ENCODE results near the gene CCDC157.
"Not testable (repeated sequence)": the region's sequence is repeated elsewhere in the genome, so short reads cannot be mapped to it uniquely, and the experiment has no call there.

Gene CCDC157

DNA sequence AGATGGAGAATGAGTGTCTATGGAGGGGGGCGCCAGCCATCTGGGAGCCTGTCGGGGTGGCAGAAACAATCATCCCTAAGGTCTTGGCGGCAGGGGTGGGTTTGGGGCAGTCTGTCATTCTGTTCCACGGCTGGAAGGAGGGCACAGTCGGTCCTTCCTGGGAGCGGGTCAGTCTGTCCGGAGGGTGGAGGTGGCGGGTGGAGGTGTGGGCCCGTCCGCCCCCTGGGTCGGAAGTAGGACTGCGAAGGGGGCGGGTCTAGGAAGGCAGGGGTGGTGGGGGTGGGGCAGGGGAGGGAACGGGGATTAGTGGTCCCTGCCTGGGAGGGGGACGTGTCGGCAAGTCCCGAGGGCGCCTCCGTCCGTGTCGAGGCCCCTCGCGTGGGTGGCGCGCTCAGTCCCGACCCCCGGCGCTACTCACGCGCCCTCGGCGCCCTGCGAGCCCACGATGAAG lies 30.5 kb upstream of the CCDC157 start:
- DNase-seq: no peak

DNA sequence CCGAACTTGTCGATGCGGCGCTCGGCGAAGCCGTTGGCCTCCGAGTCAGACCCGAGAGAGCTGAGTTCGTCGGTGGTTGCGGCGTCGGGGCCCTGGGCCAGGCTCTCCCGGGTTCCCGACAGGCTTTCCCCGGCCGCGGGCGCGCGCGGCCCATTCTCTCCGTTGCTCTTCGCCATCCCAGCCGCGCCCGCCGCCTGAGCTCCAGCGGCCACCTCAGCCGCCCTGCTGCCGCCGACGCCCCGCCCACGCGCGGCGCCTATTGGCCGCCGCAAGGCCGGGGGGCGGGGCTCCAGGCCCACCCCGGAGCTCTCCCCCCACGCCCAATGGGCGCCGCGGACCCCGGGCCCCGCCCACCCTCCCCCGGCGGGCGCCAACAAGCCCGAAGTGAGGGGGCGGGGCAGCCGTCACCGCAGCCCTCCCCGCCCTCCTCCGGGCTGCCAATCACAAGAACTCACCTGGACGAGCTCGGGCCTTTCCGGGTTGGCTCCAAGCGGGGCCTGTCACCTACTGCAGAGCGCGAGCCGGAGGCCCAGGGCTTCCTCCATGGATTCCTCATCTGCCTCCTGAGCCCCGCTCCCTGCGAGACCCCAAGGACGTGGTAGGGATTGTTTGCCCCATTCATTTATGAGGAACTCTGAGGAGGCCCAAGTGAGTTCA lies 30.0 kb upstream of the CCDC157 start, which contains the start of gene TBC1D10A:
TBC1D10A (minus strand) TSS at position 236 of the 657 bp plus-strand sequence; CDS start at position 176, 60 bp downstream.
- DNase-seq: peak; percentile 93

DNA sequence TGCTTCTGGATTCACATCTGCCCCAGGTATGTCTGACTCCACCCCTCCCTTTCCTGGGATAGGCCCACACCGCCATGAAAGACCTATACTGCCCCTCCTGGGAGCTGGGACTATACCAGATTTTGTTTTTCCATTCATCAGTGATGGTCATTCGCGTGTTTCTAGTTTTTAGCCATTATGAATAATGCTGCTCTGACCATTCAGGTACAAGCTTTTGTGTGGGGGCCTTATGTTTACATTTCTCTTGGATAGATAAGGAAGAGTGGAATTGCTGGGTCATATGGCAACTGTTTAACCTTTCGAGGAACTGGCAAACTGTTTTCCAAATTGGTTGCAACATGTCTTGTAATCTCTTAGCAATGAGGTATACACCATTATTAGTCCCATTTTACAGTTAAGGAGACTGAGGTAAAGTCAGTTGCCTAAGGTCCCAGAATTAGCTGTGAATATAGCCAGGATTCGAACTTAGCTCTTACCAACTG lies 28.9 kb upstream of the CCDC157 start:
- DNase-seq: no peak

DNA sequence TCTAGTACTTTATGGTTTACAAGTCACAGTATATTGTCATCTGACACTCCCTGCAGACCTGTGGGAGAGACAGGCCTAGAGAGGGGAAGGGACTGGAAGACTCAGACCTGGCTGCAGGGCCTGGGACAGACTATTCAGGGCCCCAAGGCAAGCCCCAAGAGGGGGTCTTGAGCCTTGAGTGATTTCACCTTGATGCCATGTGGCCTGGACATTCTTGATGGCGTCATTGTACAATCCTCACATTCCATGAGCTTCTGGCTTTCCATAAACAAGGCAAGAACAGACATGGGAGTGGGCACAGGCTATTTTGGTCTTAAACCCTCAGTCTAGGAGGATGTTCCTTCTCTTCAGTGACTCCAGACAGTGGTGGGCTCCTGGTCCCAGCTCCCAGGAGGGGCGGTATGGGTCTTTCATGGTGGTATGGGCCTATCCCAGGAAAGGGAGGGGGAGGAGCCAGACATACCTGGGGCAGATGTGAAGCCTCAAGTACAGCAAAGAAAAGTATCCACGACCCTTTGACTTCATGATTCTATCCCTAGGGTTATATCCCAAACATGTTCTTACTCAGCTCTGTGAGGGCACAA lies 28.2 kb upstream of the CCDC157 start:
- DNase-seq: no peak

DNA sequence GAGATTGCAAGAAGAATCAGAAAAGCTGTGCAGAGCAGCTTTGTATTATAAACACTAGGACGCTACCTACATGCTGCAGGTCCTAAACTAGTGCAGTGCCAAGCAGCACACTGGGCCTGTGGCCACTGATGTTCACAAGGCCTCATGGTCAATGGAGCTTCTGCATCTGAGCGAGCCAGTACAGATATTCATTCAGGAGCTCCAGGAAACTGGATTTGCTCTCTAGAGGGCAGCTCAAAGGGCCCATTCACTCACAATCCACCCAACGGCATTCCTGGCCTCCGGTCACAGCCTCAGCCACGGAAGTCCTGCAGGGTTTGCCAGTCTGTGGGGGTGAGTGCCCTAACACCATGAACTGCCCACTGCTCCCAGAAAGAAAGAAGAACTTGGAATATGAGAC lies 24.3 kb upstream of the CCDC157 start:
- no peak for DNase-seq

DNA sequence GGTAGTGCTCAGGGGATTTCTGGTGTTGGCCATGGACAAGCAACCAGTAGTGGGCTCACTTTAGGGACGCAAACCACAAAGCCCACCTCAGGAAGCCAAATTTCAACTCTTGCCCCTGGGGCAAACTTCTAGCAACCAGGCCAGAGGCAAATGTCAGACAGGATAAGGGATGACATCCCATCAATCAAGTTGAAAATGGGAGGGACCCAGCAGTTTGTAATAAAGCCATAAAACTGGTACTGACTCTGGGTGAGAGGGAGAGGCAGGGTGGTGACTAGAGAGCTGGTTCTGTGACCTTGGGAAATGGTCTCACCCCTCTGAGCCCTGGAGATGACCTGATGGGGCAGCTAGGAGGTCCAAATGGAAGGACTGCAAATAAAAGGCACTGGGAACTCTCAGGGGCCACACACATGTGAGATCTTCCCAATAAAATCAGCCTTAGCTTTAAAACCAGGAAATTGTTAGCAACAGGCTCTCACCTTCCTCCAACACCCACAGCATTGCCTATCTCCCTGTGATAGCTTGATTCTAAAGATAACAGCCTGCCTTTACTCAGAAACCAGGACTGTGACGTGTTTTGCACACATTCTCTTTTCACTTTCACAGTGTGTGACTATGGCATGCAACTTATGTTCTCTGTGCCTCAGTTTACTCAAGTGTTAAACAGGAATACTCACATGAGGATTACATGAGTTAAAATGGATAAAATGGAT lies 23.7 kb upstream of the CCDC157 start:
- DNase-seq: no peak

DNA sequence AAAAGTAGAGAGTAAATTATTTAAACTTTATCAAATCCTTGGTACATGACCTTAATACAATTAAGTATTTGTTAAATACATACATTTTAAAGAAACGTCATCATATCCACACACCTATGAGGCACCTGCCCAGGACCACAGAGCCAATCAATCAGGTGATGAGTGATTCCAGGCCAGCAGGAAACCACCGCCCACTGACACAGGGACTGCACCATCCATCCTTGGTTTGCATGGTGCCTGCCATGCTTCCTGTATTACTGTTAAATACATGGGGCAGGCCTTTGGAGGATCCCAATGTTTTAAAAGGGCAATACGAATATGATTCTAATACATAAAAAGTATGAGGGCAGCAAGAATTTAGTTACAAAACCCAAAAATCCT lies 23.1 kb upstream of the CCDC157 start:
- DNase-seq: no peak

DNA sequence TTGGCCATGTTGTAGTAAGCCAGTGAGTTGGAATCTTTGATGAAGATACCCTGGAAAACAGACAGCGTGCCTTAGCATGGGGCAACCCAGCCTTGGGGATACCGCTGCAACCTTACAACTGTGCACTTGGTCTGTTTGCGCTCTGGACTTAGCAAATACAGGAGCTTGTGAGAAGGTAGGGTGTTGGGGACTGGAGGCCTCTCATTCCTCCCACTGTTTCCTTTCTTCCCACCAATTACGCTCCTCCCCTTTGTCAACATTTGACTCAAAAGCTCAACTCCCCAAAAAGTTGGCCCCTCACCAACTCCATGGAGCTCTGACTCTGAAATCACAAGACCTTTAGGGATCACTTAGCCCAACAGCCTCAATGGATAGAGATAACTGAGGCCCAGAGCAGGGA lies 22.2 kb upstream of the CCDC157 start:
- DNase-seq: no peak

DNA sequence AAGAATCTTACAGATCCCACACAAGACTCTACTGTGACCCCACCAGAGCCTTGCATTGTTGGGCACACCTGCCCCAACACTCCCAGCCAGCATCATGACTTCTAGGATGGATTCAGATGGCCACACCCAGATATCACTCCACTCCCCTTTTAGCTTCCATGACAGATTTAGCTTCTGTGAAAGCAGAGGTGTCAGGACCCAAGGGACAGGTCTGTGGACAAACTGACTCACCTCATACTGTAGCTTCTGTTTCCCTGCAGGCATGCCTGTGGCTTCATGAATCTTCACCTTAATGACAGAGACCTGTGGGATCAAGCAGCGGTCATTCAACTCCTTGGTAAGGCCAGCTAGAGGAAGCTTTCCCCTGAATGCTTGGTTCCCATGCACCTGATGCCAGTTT lies 21.6 kb upstream of the CCDC157 start:
- no peak for DNase-seq

DNA sequence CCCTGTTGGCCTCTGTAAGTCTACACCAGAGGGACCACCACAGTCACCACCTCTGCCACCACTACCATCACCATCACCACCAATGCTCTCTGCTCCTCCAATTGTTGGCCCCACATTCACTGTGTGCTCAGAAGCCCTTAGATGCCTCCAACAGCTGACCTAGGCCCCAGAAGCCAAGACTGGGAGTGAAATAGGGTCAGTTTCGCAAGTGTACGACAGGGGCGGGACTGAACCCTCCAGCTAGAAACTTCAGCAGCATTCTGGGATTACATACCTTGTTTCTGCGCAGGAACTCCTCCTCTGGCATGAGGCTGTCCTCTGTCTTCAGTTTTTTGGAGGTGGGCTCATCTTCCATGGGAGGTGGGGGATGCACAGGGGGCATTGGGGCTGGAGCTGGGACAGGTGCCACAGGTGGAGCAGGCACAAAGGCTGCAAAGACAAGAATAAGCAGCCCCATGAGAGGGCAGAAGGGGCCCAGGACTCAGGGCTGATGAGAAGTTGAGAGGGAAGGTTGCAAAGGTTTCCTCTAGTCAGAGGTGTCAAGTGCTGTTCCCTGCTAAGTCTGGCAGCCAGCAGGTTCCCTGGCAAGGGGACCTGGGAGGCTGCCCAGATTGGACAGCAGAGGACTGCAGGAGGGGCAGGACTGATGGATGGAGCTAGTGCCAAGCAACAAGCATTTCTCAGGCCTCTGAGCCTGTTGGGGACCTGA lies 19.9 kb upstream of the CCDC157 start:
- no peak for DNase-seq

DNA sequence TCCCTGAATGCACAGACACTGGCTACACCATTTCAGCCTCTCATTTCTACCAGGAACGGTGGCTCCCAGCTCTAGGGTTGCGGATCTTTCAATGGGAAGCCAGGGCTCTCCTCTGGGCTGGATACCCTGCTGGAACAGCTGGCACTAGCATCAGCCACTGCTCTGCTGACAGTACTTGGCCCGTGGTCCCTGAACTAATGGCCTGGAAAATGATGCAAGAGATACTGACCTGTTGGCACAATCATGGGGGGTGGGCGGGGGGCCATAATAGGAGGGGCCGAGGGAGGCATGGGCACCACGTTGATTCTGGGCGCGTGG lies 19.4 kb upstream of the CCDC157 start:
- no peak for DNase-seq

DNA sequence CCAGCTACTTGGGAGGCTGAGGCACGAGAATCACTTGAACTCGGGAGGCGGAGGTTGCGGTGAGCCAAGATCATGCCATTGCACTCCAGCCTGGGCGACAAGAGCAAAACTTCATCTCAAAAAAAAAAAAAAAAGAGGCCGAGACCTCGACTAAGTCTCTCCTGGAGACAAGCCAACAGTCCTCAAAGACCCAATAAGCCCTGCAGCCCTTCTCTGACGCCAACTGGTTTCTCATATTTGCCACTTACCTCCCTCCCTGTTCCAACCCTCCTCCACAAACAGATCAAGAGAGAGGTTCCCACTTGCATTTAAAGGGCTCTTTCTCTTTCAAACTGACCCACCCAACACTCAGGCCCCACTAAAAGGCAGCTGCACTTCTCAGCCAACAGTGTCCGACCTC lies 18.5 kb upstream of the CCDC157 start:
- not testable (repeated sequence) for DNase-seq

DNA sequence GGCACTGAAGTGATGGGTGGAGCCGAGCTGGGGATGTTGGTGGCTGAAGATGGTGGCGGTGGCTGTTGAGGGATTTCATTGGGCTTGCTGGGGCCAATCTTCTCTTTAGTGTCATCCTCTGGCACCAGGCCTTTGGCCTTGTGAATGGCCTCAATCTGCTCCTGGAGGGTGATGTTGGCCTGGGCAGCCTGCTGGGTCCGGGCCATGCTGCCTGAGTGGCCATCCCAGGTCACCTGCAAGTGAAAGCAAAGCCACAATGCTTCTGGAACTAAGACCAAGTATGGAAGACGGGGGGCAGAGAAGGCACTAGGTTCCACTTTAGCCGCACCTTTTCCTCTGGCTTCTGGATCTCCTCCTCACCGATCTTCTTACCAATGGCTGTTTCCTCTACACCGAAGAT lies 18.0 kb upstream of the CCDC157 start:
- DNase-seq: no peak

DNA sequence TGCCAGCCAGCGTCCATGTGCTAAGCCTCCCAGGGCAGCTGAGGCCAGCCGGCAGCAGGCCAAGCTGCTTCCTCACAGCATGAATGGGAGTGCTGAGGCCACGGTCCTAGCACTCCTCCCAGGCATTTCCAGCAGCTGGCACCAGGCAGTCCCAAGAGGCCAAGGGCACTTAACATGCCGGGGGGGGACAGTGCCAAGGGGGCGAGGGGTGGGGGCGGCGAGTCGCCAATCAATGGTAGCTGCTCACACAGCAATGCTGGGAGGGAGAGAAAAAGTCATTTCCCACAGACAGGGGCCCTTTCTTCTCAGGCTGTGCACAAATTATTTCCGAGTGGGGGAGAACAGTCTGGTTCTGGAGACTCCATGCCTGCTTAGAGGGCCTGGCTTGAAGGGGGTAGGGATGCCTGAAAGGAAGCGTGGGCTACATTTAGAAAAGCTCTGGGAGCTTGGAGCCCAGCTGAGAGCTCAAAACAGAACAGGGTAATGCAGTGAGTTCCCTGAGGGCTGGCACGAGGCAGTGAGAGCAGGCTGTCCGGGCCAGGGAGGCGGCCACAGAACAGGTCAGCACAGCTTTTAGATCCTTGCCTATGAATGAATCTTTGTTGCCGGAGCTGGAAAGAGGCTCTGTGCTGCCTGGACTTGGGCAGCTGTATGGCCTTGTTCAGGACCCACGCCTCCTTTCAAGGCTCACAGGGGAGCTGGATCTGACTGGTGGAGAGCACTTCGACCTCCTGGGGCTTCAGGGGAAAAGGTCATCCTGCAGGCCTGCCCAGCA lies 15.7 kb upstream of the CCDC157 start:
- DNase-seq: no peak

DNA sequence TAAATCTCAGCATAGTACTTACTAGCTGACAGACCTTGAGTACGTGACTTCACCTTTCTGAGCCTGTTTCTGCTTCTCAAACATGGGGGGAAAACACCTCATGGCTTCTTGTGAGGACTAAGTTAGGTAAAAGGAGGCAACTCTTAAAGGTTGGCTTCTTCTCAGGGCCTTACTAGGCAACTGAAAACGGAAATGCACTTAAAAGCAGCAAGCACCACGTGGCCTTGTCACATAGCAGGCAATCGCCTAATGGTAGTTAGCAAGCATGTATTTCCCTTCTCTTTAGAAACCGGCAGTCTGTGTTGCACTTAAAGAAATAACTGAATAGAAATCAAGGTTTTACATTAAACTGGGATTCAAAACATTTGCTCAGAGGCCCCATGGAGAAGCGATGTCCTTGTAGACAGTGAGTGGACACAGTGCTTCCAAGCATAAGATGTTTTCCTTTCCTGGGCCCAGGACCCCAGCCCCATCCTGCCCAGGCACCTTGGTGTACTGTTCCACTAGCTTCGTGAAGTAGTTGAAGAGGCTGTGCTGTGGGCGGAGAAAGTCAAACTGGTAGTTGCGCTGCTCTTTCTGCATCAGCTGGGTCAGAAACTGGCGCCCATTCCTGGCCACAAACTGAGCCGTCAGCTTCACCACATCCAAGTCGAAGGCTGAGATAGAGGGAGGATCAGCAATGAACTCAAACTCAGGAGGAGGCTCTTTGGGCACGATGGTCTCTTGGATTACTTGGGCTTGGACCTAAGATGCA lies 12.2 kb upstream of the CCDC157 start:
- peak; percentile 18 for DNase-seq

DNA sequence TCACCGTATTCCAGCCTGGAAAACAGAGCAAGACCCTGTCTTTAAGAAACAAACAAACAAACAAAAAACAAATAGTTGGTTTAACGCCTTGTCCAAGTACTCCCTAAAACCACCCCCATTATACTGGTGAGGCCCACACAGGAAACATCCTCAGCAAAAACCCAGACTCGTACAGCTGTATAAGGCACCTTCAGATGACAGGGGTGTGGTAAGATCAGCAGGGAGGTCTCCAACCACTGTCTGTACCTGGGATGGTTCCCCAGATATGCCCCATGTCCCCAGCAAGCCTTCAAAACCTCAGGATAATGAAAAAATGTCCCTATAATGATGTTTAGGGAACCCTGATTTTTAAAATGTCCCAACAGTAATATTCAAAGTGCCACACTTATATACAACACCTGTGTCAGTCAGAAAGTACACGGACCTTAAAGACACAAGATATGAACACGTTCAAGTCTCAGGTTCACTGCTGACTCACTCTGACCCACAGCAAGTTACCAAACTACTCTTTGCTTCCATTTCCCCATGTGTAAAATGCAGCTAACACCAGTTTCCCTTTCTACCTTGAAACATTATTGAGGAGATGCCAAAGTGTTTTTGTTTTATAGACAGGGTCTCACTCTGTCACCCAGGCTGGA lies 9.4 kb upstream of the CCDC157 start:
- DNase-seq: no peak

DNA sequence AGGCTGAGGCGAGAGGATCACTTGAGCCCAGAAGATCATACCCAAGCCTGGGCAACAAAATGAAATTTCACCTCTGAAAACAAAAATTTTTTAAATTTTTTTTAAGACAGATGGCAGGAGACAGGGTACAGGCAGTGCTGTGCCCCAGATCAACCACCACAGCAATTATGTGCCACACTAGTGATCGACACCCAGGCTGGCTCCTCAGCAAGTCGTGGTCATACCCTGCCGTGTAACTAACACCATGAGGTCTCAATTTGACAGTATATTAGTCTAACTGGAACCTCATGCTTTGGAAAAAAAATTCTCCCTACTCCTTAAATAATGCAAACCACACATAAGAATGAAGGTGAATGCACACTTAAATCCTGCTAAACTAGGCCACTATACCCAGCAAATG lies 8.4 kb upstream of the CCDC157 start:
- DNase-seq: no peak

DNA sequence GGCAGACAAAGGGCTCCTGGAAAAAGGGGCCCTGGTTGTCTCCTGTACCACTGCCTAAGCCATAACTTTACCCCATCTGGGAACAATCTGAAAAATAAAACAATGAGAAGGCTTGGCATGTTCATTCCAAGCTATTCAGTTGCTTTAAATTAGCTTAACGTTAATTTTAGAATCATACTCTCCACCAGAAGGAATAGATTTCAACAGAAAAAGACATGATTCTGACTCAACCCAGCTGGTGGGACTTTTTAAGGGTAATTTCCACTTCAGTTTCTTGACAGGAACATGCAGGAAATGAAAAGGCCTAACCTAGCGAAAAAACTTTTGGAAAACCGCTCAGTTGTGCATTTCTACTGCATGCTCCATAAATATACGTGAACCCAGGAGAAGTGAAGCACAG lies 8.0 kb upstream of the CCDC157 start:
- DNase-seq: no peak

DNA sequence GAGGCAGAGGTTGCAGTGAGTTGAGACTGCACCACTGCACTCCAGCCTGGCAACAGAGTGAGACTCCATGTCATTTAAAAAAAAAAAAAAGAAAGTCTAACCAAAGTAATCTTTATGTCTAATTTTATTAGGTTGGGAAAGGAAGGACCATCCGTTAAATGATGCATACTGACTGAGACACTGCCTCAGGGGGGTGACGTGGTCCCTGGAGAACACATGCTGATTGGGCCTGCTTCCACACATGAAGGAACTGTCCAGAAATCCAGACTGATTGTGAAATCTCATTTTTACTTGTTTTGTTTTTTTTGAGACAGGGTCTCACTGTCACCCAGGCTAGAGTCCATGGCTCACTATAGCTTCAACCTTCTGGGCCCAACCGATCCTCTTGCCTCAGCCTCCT lies 5.6 kb upstream of the CCDC157 start:
- DNase-seq: no peak

DNA sequence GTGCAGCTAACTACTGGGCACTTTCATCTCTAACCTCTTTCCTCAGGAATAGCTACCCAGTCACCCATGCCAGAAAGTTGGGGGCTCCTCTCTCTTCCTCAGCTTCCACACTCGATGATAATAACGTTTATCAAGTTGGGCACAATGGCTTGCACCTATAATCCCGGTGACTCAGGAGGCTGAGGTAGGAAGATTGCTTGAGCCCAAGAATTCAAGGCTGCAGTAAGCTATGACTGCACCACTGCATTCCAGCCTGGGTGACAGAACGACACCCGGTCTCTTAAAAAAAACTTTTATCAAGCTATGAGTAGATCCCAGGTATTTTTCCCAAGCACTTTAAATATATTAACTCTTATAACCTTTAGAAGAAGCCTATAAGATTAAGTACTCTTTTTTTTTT lies 2.2 kb upstream of the CCDC157 start:
- DNase-seq: no peak

DNA sequence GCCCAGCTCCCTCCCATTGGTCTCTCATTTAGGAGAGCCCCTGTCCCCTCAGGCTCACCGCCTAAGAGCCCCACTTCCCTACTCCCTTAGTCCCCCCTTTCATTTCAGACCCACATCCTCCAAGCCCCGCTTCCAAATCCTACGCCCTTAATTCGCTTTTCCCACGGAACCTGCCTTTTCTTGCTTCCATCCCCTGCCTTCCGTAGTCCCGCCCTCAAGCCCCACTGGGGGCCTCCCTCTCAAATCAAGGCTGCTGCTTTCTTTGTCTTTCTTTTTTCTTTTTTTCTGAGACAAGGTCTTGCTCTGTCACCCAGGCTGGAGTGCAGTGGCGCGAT lies 396 bp downstream of the CCDC157 start:
- DNase-seq: no peak
